ENCODE results near the gene MRGPRD. TPM values are rescaled to one million over a fixed set of nuclear protein-coding genes. Genes with fewer than 3 reads are reported as not detected.

The MRGPRD gene
- total and polyA plus RNA-seq, 2 experiments from 2014 or later = not detected

DNA sequence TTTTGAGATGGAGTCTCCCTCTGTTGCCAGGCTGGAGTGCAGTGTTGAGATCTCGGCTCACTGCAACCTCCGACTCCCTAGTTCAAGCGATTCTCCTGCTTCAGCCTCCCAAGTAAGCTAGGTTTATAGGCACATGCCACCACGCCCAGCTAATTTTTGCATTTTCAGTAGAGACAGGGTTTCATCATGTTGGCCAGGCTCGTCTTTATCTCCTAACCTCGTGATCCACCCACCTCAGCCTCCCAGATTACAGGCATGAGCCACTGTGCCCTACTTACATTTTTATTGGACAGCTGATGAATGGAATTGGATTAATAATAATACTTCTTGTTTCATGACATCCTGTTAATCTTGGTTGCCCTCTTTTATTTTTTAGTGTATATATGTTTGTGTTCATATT, 3.0 kb upstream of the MRGPRD start:
- no peaks in the 10 kb centered on the region for H3F3A ChIP-seq (replicated peaks; ENCODE audit: low read depth)

More for the DNA sequence above, 3.0 kb upstream of the MRGPRD start:
- H4K20me1 ChIP-seq (replicated peaks; ENCODE audit: insufficient read depth) = no peaks in the 10 kb centered on the region
- no peaks in the 10 kb centered on the region for H3K4me1 ChIP-seq (ENCODE audit: insufficient read depth)
- no peak overlapping the region for H3K4me3 ChIP-seq
- H2AFZ ChIP-seq = no peak overlapping the region
- no peaks in the 10 kb centered on the region for H3K9me2 ChIP-seq (ENCODE audit: insufficient read depth)
- peaks cover 7% of the 10 kb centered on the region for H3K4me1 Mint-ChIP-seq
- no peaks in the 10 kb centered on the region for H3K79me2 ChIP-seq (replicated peaks; ENCODE audit: insufficient read depth)
- no peak overlapping the region for H3K27ac ChIP-seq (ENCODE audit: low read depth)
- no peak for DNase-seq (ENCODE audit: low spot score)
- H3K4me2 ChIP-seq = no peak overlapping the region
- H3K4me3 Mint-ChIP-seq = no peak overlapping the region
- H3K27ac Mint-ChIP-seq = no peak overlapping the region
- no peaks in the 10 kb centered on the region for H3K27me3 ChIP-seq (ENCODE audit: insufficient read depth)
- no peak for ATAC-seq
- TF ChIP-seq REST (IDR thresholded peaks at IDR 0.05; ENCODE audit: unreplicated experiment) (no peak), ETS1 (IDR thresholded peaks at IDR 0.05) (no peak), EZH2 (IDR thresholded peaks at IDR 0.05; ENCODE audit: low read depth, unreplicated experiment) (no peak), ZNF331 (CRISPR knock-in tag; IDR thresholded peaks at IDR 0.05; ENCODE audit: low read depth) (no peak), ZNF462 (CRISPR knock-in tag; IDR thresholded peaks at IDR 0.05) (no peak), ZNF114 (CRISPR knock-in tag; IDR thresholded peaks at IDR 0.05) (no peak), POLR2AphosphoS5 (IDR thresholded peaks at IDR 0.05; ENCODE audit: low read depth) (no peak), STAT1 (IDR thresholded peaks at IDR 0.05; ENCODE audit: unreplicated experiment) (no peak), JUNB (IDR thresholded peaks at IDR 0.05; ENCODE audit: unreplicated experiment) (no peak), NANOG (IDR thresholded peaks at IDR 0.05; ENCODE audit: borderline replicate concordance) (no peak), CREB1 (CRISPR knock-in tag; IDR thresholded peaks at IDR 0.05; ENCODE audit: low read depth) (no peak), EZH2phosphoT487 (IDR thresholded peaks at IDR 0.05; ENCODE audit: unreplicated experiment) (no peak)
- TF ChIP-seq, protein P1, sequence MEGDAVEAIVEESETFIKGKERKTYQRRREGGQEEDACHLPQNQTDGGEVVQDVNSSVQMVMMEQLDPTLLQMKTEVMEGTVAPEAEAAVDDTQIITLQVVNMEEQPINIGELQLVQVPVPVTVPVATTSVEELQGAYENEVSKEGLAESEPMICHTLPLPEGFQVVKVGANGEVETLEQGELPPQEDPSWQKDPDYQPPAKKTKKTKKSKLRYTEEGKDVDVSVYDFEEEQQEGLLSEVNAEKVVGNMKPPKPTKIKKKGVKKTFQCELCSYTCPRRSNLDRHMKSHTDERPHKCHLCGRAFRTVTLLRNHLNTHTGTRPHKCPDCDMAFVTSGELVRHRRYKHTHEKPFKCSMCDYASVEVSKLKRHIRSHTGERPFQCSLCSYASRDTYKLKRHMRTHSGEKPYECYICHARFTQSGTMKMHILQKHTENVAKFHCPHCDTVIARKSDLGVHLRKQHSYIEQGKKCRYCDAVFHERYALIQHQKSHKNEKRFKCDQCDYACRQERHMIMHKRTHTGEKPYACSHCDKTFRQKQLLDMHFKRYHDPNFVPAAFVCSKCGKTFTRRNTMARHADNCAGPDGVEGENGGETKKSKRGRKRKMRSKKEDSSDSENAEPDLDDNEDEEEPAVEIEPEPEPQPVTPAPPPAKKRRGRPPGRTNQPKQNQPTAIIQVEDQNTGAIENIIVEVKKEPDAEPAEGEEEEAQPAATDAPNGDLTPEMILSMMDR (conservative IDR thresholded peaks at IDR 0.05; ENCODE audit: low read depth in 2 of 2) = no peak
- peaks cover 1% of the 10 kb centered on the region for H3K27me3 Mint-ChIP-seq (ENCODE audit: insufficient read depth, low read depth, poor library complexity)
- H3K36me3 ChIP-seq (ENCODE audit: insufficient read depth) = no peaks in the 10 kb centered on the region
- peaks cover 17% of the 10 kb centered on the region for H3K9me3 Mint-ChIP-seq
- no peaks in the 10 kb centered on the region for H3K36me3 Mint-ChIP-seq (ENCODE audit: low read depth)

Measured in GM23338 (cell line).